Stimulated activated CD4-positive, alpha-beta T cell treated with anti-CD3 and anti-CD28 coated beads, Interleukin-4, amount 100 ng/mL, for 4 hours (primary cell): ENCODE measurements around the gene RBMS1.

Experiments
- DNase-seq, 2 experiments: peaks; one replicate each; pipeline ENCODE4 v3.0.0-alpha.2; 2020

The RBMS1 gene

GRCh38 chr2:160325418-160325817 is 168.2 kb downstream of the RBMS1 start:
- DNase-seq: no peak

- DNase-seq: no peak
These were observed 168.7 kb downstream of the RBMS1 start for GRCh38 chr2:160324917-160325316.

GRCh38 chr2:160324161-160324800 is 169.3 kb downstream of the RBMS1 start:
- peak; percentile 15 to 36 for DNase-seq

GRCh38 chr2:160322320-160322719 is 171.3 kb downstream of the RBMS1 start:
- DNase-seq: no peak

GRCh38 chr2:160321006-160321405 is 172.6 kb downstream of the RBMS1 start:
- no peak for DNase-seq

GRCh38 chr2:160319700-160320099 is 173.9 kb downstream of the RBMS1 start:
- no peak for DNase-seq

- DNase-seq: no peak
These were observed 175.4 kb downstream of the RBMS1 start for GRCh38 chr2:160318218-160318617.

GRCh38 chr2:160317181-160318099 is 176.2 kb downstream of the RBMS1 start:
- DNase-seq: no peak

GRCh38 chr2:160315337-160315736 is 178.3 kb downstream of the RBMS1 start:
- DNase-seq: no peak

GRCh38 chr2:160310118-160310828 is 183.3 kb downstream of the RBMS1 start:
- no peak for DNase-seq

GRCh38 chr2:160309585-160309984 is 184.0 kb downstream of the RBMS1 start:
- DNase-seq: no peak

GRCh38 chr2:160308915-160309314 is 184.7 kb downstream of the RBMS1 start:
- no peak for DNase-seq

GRCh38 chr2:160308476-160308875 is 185.1 kb downstream of the RBMS1 start:
- DNase-seq: no peak

- no peak for DNase-seq
These were observed 186.6 kb downstream of the RBMS1 start for GRCh38 chr2:160306985-160307384.

- no peak for DNase-seq
These were observed 188.4 kb downstream of the RBMS1 start for GRCh38 chr2:160305081-160305750.

GRCh38 chr2:160303527-160303926 is 190.1 kb downstream of the RBMS1 start:
- no peak for DNase-seq

- no peak for DNase-seq
These were observed 190.5 kb downstream of the RBMS1 start for GRCh38 chr2:160303076-160303475.

GRCh38 chr2:160301420-160301819 is 192.2 kb downstream of the RBMS1 start:
- peak in 1 of 2 experiments; percentile 11 for DNase-seq

GRCh38 chr2:160300203-160300602 is 193.4 kb downstream of the RBMS1 start:
- no peak for DNase-seq

GRCh38 chr2:160299540-160299939 is 194.1 kb downstream of the RBMS1 start:
- no peak for DNase-seq

- DNase-seq: no peak
These were observed 194.6 kb downstream of the RBMS1 start for GRCh38 chr2:160298960-160299359.

- DNase-seq: no peak
These were observed 197.9 kb downstream of the RBMS1 start for GRCh38 chr2:160295519-160296207.
